HK-2 (cell line): ENCODE results near the gene CLDN6.

Experiments
- DNase-seq: peaks from one replicate; pipeline ENCODE4 v3.0.0-alpha.2; 2018; ENCODE audit not compliant: unreplicated experiment

CLDN6 gene

GRCh38 chr16:2988590-2989099 lies 29.3 kb downstream of the CLDN6 start:
- DNase-seq = no peak

DNA sequence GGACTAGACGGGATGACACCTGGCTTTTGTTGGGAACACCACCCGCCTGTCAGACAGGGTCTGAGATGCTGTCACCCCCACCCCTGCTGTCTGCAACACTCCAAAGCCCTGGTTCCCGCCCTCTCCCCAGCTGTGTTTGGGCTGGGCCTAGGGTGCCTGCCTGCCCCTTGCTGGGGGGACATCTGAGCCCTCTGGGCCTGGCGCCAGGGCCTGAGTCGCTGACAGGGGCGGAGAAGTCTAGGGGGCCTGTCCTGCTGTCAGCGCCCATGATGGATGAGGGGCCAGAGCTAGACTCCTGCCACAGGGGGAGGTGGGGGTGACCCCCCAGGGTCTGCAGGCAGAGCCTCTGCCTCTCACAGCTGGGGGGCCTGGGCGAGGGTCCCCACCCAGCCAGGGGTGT lies 30.1 kb downstream of the CLDN6 start:
- no peak for DNase-seq

DNA sequence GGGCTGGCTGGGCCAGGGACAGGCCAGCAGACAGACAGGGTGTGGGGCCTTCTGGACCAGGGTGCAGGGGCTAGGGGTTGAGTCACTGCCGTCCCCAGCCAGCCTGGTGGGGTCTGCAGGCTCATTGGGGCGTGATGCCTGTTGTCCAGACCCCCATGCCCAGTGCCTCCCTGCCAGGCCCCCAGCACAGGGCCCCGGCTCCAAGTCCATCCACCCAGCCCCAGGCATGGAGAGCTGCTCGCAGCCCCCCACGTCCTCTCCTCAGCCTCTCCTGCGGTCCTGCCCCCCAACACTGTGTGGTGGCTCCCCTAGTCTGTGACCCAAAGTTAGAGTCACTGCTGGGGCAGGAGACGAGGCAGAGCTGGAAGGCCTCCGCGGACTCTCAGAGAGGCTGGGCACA lies 30.7 kb downstream of the CLDN6 start:
- DNase-seq = no peak

DNA sequence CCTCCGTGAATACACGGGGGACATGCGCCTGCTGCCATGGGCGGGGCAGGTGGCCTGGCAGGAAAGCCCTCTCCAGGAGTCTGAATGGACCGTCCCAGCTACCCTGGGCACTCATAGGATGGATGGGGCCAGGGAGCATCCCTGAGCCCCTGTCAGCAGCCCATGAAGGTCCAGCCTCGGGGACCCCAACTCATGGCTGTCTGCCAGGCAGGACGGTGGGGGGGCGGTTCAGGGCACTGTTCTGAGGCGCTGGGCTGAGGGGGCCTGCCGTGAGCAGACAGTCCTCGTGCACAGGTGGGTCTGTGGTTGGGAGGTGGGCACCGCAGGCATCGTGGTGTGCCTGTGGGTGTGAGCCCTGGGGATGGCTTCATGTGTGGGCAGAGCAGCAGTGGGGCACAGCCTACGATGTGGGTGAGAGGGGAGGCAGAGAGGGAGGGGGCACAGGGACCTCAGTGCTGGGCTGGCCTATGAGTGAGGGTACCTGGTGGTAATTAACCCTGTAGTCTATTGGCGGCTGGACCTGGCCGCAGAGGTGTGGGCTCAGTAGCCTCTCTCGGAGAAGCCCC lies 31.3 kb downstream of the CLDN6 start:
- DNase-seq = no peak

DNA sequence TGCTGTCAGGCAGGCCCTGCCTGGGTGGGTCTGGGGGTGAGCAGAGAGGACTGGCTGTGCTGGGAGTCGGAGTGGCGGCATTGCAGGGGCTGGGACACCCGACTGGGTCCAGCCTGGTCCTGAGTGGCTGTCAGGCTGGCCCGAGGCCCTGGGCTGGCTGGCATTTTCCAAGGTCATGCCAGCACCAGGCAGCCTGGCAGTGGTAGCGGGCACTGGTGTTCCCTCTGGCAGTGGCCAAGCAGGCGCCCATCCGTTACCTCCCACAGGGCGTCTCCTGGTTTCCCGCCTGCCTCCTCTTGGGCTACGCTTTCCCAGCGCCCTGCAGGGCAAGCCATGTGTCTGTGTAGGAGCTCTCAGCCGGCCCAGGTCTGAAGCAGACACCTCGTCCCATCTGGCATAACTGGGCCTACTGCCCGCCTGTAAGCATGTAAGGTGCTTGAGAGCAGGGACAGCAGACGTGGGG lies 32.1 kb downstream of the CLDN6 start:
- DNase-seq = no peak

GRCh38 chr16:2985462-2985861 lies 32.5 kb downstream of the CLDN6 start:
- DNase-seq = no peak

- peak; percentile 88 for DNase-seq
Measured at GRCh38 chr16:2983706-2984136, 34.3 kb downstream of the CLDN6 start.

DNA sequence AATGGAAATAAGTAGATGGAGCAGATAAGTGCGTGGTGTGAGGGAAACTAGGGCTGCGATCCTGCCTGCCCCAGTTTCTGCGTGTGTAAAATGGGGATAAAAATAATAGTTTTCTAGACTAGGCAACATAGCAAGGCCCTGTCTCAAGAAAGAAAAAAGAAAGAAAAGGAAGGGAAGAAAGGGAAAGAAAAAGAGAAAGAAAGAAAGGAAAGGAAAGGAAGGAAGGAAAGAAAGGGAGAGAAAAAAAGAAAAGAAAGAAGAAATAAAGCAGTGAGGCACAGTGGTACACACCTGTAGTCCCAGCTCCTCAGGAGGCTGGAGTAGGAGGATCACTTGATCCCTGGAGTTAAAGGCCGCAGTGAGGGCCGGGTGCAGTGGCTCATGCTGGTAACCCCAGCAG lies 35.6 kb downstream of the CLDN6 start:
- DNase-seq = no peak

DNA sequence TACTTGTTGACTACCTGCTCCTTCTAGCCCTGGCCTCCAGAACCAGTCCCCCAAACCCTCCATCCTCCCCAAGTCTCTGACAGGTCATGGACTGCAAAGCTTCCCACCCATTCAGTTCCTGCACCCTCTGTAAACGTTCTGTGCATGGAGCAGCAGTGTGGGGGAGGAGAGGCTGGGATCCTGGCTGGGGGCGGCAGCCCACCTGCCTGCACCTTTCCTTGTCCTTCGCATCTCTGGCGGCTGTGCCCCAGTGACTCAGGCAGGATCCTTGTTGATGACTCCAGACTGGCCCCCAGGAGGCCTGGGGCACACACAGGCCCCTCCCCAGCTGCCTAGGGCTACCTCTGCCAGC lies 36.1 kb downstream of the CLDN6 start:
- no peak for DNase-seq

DNA sequence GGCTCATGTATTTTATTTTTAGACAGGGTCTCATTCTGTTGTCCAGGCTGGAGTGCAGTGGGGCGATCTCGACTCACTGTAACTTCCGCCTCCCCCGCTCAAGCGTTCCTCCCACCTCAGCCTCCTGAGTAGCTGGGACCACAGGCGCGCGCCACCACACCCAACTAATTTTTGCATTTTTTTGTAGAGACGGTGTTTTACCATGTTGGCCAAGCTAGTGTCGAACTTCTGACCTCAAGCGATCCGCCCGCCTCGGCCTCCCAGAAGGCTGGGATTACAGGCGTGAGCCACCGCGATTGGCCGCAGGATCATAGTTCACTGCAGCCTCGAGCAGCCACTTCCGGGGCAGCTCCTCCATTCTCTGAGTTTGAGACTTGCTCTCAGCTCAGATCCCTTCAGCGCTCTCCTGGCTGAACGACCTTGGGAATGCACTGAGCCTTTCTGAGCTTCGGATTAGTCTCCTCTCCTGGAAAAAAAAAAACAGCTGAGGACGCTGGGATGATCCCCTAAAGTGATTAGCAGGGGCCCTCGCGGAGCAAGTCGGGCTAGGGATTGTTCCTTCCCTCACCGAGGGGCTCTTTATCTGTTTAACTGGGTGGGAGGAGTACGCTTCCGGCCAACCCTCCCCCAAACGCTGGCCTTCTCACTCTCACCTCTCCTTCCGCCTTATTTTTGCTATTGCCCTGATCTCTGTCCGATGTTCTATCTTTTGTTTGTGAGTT lies 36.6 kb downstream of the CLDN6 start:
- no peak for DNase-seq

GRCh38 chr16:2980227-2981176 lies 37.5 kb downstream of the CLDN6 start, which contains the start of gene PKMYT1:
Gene PKMYT1 (minus strand): TSS chr16:2980446. CDS start chr16:2979657, 789 bp downstream.
- peak; percentile 86 for DNase-seq

- peak; percentile 38 for DNase-seq
Measured at GRCh38 chr16:2979669-2980226, 38.2 kb downstream of the CLDN6 start.

DNA sequence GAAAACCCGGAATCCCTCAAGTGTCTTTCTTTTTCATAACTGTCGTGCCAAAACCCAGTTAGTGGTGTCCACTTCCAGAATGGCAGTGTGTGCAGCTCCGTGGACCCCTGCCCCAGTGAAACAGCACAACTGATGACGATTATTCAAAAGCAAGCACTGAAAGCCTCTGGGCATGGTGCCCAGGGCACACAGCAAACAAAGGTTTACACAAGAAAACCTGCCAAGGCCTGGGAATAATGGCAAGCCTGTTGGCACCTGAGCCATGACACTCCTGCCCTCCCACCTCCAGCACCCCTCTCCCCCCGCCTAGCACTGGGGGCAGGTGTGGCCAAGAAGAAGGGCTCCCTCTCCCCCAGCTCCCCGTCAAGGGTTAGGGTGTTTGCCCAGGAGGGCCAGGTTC lies 40.5 kb downstream of the CLDN6 start:
- DNase-seq = no peak

- no peak for DNase-seq
Measured at GRCh38 chr16:2976673-2977072, 41.3 kb downstream of the CLDN6 start.

DNA sequence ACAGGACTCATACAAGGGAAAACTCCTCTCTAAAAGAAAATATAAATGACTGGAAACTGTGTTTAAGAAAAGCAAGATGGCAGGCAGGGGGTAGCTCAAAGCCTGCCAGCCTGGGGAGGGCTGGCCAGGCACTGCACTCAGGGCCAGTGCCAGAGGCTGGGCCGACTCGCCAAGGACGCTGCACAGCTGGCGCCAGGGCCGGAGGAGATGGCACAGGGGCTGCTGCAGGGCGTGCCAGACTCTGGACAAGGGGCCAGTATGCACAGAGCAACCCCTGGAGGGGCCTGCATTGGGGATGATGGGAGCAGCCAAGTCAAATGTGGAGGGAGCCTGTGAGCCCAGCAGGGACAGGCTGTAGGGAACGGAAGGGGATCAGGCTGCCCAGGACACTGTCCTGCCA lies 41.8 kb downstream of the CLDN6 start:
- DNase-seq = no peak

DNA sequence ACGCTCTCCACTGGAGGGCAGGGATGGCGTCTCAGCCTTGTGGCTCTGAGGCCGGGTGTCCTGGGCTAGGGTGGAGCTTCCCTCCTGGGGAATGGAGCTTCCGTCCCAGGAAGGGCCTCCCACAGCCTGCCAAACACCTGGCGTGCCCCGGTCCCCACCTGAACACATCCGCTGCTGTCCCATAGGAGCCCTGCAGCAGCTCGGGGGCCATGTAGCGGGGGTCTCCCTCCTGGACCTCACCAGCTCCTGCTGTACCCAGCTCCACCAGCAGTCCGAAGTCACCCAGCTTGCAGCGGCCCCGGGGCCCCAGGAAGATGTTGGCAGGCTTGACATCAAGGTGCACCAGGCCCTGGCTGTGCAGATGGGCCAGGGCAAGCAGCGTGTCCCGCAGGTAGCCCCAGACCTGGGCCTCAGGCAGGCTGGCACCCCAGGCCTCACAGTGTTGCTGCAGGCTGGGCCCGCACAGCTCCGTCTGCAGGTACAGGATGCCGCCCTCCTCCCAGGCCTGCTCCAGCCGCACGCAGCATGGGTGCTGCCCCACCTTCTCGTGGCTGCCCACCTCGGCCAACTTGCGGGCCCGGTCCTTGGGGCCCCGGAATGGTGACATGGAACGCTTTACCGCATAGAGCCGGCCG lies 42.7 kb downstream of the CLDN6 start:
- DNase-seq = no peak

DNA sequence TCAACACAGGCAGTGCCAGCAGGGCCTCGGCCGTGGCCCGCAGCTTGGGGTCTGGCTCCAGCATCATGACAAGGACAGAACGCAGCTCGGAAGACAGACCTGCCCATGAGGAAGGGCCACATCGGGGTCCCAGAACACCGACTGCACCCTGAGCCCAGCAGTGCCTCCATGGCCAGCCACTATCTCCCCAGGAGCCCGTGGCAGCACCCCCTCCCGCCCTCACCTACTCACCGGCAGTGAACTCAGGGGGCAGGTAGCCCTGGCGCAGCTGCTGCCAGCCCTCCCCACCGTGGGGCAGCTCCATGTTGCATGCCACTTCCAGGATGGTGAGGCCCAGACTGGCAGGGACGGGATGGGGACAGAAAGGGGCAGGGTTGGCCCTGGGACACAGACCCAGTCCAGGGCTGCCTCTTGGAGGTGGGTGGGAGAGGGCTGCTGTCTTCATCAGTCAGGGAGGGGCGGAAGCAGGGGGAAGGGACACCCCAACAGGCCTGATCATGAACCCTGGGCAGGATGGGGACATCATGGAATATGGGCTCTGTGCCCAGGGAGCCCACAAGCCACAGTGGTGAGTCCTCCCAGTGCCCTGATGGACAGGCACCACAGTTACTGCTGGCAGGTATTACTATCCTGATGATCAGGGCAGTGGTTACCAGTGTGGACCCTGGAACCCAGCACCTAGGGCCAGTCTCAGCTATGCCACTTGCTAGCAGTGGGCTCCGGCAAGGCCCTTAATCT lies 43.5 kb downstream of the CLDN6 start:
- DNase-seq = no peak

GRCh38 chr16:2973605-2974318 lies 44.2 kb downstream of the CLDN6 start:
- DNase-seq = no peak

GRCh38 chr16:2973093-2973492 lies 44.9 kb downstream of the CLDN6 start:
- no peak for DNase-seq
